OCI-LY7 (cell line): ENCODE data around the gene KIF6. TPM values are rescaled to one million over a fixed set of nuclear protein-coding genes. Genes with fewer than 3 reads are reported as not detected.

Source experiments
- BruUV-seq: library from RNA; stranded (reverse); fragments of 400-500 nt; replicated peaks from 2 replicates; lab custom pipeline; 2021; lab: Mats Ljungman, UMichigan
- CTCF ChIA-PET: fragments of 300-600 bp; sonication (Branson Sonifier 250); formaldehyde crosslinking; loops from one replicate; lab custom pipeline; 2022; ENCODE audit warnings: antibody characterized with exemption; ENCODE audit not compliant: unreplicated experiment; lab: Charles Lee
- POLR2A ChIA-PET: fragments of 300-600 bp; sonication (Branson Sonifier 250); formaldehyde crosslinking; loops from one replicate; lab custom pipeline; 2022; ENCODE audit warnings: antibody characterized with exemption; lab: Charles Lee
- DNase-seq: peaks from one replicate; pipeline ENCODE4 v3.0.0-alpha.2; 2015; ENCODE audit warnings: low spot score
- H2AFZ ChIP-seq: fragments of 200-600 bp; sonication (generic), shearing (Covaris generic); 2 replicates; pipeline ENCODE4 v1.6.1; 2014; ENCODE audit warnings: mild to moderate bottlenecking, antibody characterized with exemption, low read length, moderate library complexity
- H3K27ac ChIP-seq: fragments of 200-600 bp; sonication (generic); 2 replicates; pipeline ENCODE4 v1.5.1; 2014; ENCODE audit warnings: mixed run types, low read depth, mild to moderate bottlenecking, moderate library complexity, low read length, inconsistent platforms; ENCODE audit not compliant: poor library complexity, severe bottlenecking
- H3K36me3 ChIP-seq: fragments of 200-600 bp; sonication (generic); 2 replicates; pipeline ENCODE4 v1.6.1; 2014; ENCODE audit warnings: mild to moderate bottlenecking, antibody characterized with exemption, low read length, moderate library complexity, mixed read lengths; ENCODE audit not compliant: insufficient read depth
- H3K4me1 ChIP-seq: fragments of 200-600 bp; sonication (generic); 2 replicates; pipeline ENCODE4 v1.5.1; 2014; ENCODE audit warnings: mild to moderate bottlenecking, low read length; ENCODE audit not compliant: insufficient read depth, poor library complexity, severe bottlenecking
- H3K4me2 ChIP-seq: fragments of 200-600 bp; sonication (generic); 2 replicates; pipeline ENCODE4 v1.6.1; 2014; ENCODE audit warnings: mild to moderate bottlenecking, low read length
- H3K4me3 ChIP-seq: fragments of 200-600 bp; sonication (generic); 2 replicates; pipeline ENCODE4 v1.5.1; 2014; ENCODE audit warnings: mild to moderate bottlenecking, low read depth, low read length; ENCODE audit not compliant: poor library complexity, severe bottlenecking
- H3K79me2 ChIP-seq: fragments of 200-600 bp; sonication (generic); 2 replicates; pipeline ENCODE4 v1.6.1; 2016; ENCODE audit warnings: low read depth, mild to moderate bottlenecking, low read length, moderate library complexity, mixed read lengths; ENCODE audit not compliant: insufficient read depth
- H3K9me2 ChIP-seq: fragments of 200-600 bp; sonication (generic); 2 replicates; pipeline ENCODE4 v1.6.1; 2016; ENCODE audit warnings: mild to moderate bottlenecking, low read length, mixed read lengths; ENCODE audit not compliant: insufficient read depth
- H3K9me3 ChIP-seq: fragments of 200-600 bp; sonication (generic); 2 replicates; pipeline ENCODE4 v1.6.1; 2014; ENCODE audit warnings: mild to moderate bottlenecking, mixed run types, low read length, mixed read lengths
- H4K20me1 ChIP-seq: fragments of 200-600 bp; sonication (generic); 2 replicates; pipeline ENCODE4 v1.6.1; 2014; ENCODE audit warnings: mild to moderate bottlenecking, antibody characterized with exemption, low read length, moderate library complexity, mixed read lengths; ENCODE audit not compliant: insufficient read depth
- CTCF ChIP-seq: fragments of 200-600 bp; sonication (generic); conservative IDR thresholded peaks from 2 replicates; pipeline ENCODE4 v1.5.1; 2014; ENCODE audit warnings: mild to moderate bottlenecking, antibody characterized with exemption, low read length, moderate library complexity, mixed read lengths
- EZH2phosphoT487 ChIP-seq: fragments of 200-600 bp; sonication (generic); IDR thresholded peaks from 2 replicates; pipeline ENCODE4 v1.6.1; 2018; ENCODE audit warnings: low read depth, borderline replicate concordance, mild to moderate bottlenecking, mixed run types, antibody characterized with exemption, low read length, moderate library complexity, mixed read lengths
- intact Hi-C: fragments of 100-400 bp; cut with micrococcal nuclease; formaldehyde crosslinking; loops from one replicate; pipeline ENCODE4 v1.10.0; 2022; ENCODE audit not compliant: unreplicated experiment
- total RNA-seq, 2 experiments: library from RNA; depleted of rRNA in 1 of 2; stranded (reverse); fragments of >200 nt in 1 of 2; shearing (Covaris generic) in 1 of 2; gene quantifications; 2 replicates each; pipeline ENCODE4 v1.2.3, GENCODE V29; 2014 to 2022

The KIF6 gene
- total RNA-seq, 2 experiments from 2014 or later = not detected

- CTCF ChIA-PET = interaction anchor here (0.6 kb wide), 1 partner anchor 12 kb away, joined by 3 read pairs; no protein-coding TSS in a partner anchor
- intact Hi-C loops = no loop called here
- no peaks in the 10 kb centered on the region for H3K79me2 ChIP-seq
These were observed 33.8 kb upstream of the KIF6 start for GRCh38 chr6:39758905-39759605.

GRCh38 chr6:39756582-39756981 is 31.4 kb upstream of the KIF6 start:
- H3K36me3 ChIP-seq = no peaks in the 10 kb centered on the region
- H4K20me1 ChIP-seq = no peaks in the 10 kb centered on the region
- H3K4me3 ChIP-seq = no peak overlapping the region
- H2AFZ ChIP-seq = no peak overlapping the region
- H3K9me3 ChIP-seq = no peaks in the 10 kb centered on the region
- H3K9me2 ChIP-seq = no peaks in the 10 kb centered on the region
- DNase-seq = no peak
- intact Hi-C loops = no loop called here
- H3K27ac ChIP-seq = no peak overlapping the region
- CTCF ChIA-PET = no interaction called here
- POLR2A ChIA-PET = no interaction called here
- no peak overlapping the region for H3K4me2 ChIP-seq
- H3K4me1 ChIP-seq = no peaks in the 10 kb centered on the region
- H3K79me2 ChIP-seq = no peaks in the 10 kb centered on the region
- TF ChIP-seq EZH2phosphoT487 (no peak), CTCF (no peak)
- BruUV-seq = no TSS peak

More at GRCh38 chr6:39758905-39759605, 33.8 kb upstream of the KIF6 start:
- Histone ChIP-seq H3K27ac (no peak overlapping the region), H3K4me2 (no peak overlapping the region), H4K20me1 (no peaks in the 10 kb centered on the region), H3K36me3 (no peaks in the 10 kb centered on the region), H3K4me3 (no peak overlapping the region), H3K9me2 (no peaks in the 10 kb centered on the region), H3K9me3 (no peaks in the 10 kb centered on the region), H3K4me1 (no peaks in the 10 kb centered on the region), H2AFZ (no peak overlapping the region)
- POLR2A ChIA-PET = no interaction called here
- DNase-seq = no peak
- BruUV-seq = no TSS peak
- TF ChIP-seq EZH2phosphoT487 (no peak), CTCF (no peak)

- no peaks in the 10 kb centered on the region for H4K20me1 ChIP-seq
- no peak overlapping the region for H3K27ac ChIP-seq
- DNase-seq = no peak
- H3K4me1 ChIP-seq = no peaks in the 10 kb centered on the region
- H3K79me2 ChIP-seq = no peaks in the 10 kb centered on the region
- H3K36me3 ChIP-seq = no peaks in the 10 kb centered on the region
- no peak overlapping the region for H3K4me2 ChIP-seq
- BruUV-seq = no TSS peak
- no peaks in the 10 kb centered on the region for H3K9me3 ChIP-seq
- intact Hi-C loops = no loop called here
- CTCF ChIA-PET = no interaction called here
- H2AFZ ChIP-seq = no peak overlapping the region
- TF ChIP-seq EZH2phosphoT487 (no peak), CTCF (no peak)
- POLR2A ChIA-PET = no interaction called here
- no peak overlapping the region for H3K4me3 ChIP-seq
- H3K9me2 ChIP-seq = no peaks in the 10 kb centered on the region
These were observed 30.0 kb upstream of the KIF6 start for GRCh38 chr6:39755231-39755630.
